Adipocyte (in vitro differentiated cells): ENCODE measurements around the gene IGFL3.

Source experiments
- DNase-seq: peaks from one replicate; pipeline ENCODE4 v3.0.0-alpha.2; 2015; ENCODE audit warnings: low read depth
- H3K27me3 ChIP-seq: replicated peaks from 2 replicates; pipeline ENCODE4 v1.7.0; 2013; ENCODE audit warnings: mild to moderate bottlenecking, low read length, moderate library complexity; ENCODE audit not compliant: control insufficient read depth, insufficient read depth
- H3K36me3 ChIP-seq: 2 replicates; pipeline ENCODE4 v1.7.0; 2013; ENCODE audit warnings: low read length, mild to moderate bottlenecking, moderate library complexity; ENCODE audit not compliant: control insufficient read depth, insufficient read depth, severe bottlenecking
- H3K4me1 ChIP-seq: 2 replicates; pipeline ENCODE4 v1.7.0; 2013; ENCODE audit warnings: mild to moderate bottlenecking, low read length, moderate library complexity; ENCODE audit not compliant: control insufficient read depth, insufficient read depth
- H3K4me3 ChIP-seq: 2 replicates; pipeline ENCODE4 v1.7.0; 2013; ENCODE audit warnings: mild to moderate bottlenecking, low read length, moderate library complexity
- H3K9ac ChIP-seq: 2 replicates; pipeline ENCODE4 v1.7.0; 2013; ENCODE audit warnings: mild to moderate bottlenecking, low read length, moderate library complexity
- H3K9me3 ChIP-seq: 2 replicates; pipeline ENCODE4 v1.7.0; 2013; ENCODE audit warnings: mild to moderate bottlenecking, low read length, moderate library complexity; ENCODE audit not compliant: control insufficient read depth

IGFL3 gene

DNA sequence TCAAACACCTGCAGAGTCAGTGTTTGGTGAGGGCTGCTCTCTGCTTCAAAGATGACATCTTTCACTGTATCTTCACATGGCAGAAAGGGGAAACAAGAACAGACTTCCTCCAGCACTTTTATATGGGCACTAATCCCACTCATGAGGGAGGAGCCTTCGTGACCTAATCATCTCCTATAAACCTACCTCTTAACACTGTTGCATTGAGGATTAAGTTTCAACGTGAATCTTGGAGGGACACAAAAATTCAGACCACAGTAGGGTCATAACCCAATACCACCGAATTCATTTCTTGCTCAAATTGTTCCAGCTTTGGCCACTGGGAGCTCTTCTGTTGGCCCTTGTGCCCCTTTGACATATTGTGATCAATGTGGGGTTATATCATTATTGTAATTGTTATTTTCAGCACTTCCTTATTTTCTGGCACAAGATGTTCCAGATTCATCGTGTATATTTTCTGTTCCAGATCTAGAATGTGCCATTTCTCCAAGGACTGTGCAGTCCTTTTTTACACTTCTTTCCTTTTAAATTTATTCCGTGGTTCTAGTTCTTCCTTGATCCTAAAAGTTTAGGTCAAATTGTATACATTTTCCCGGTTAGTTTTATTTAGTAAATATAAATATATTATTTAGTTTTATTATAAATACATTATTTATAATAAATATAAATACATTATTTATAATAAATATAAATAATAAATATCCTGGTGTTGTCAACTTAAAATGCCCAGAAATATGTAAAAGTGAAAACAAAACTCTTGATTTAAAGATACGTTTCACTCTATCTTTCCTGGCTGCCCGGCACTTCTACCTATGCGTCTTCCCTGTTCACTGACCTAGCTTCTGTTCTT lies 48.2 kb downstream of the IGFL3 start:
- H3K4me1 ChIP-seq = peaks cover 11% of the 10 kb centered on the region
- no peaks in the 10 kb centered on the region for H3K36me3 ChIP-seq
- DNase-seq = no peak
- peaks cover 34% of the 10 kb centered on the region for H3K27me3 ChIP-seq
- peaks cover 4% of the 10 kb centered on the region for H3K9me3 ChIP-seq
- H3K9ac ChIP-seq = no peak overlapping the region
- no peak overlapping the region for H3K4me3 ChIP-seq

DNA sequence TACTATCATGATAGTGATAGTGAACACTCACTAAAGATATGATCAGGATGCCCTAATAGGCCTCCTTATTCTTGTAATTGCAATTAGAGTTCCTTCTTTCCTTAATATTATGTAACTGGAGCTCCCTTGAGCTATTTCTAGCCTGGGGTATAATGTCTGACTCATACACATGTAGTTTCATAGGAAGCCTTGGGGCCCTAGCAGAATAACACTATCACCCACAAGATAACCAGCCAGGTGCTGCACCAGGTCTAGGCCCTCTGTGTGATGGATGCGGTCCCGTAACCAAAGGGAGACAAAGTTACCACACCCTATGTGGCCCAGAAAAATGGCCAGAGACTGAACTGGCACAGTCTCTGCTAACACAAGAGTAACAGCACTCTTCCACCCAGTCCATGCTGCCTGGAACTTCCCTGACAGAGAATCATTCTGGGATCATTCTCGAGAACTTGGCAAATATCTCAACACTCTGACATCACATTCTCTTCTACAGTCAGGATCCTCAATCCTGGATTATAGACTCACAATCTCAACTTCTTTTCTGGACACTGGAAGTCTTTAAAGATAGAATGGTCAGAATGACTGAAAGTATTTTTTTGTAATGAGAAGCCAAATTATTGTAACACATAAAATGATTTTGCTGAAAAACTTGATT lies 51.1 kb downstream of the IGFL3 start:
- Histone ChIP-seq H3K9me3 (no peaks in the 10 kb centered on the region), H3K9ac (no peak overlapping the region), H3K27me3 (peaks cover 34% of the 10 kb centered on the region), H3K4me3 (no peak overlapping the region), H3K4me1 (peaks cover 29% of the 10 kb centered on the region), H3K36me3 (no peaks in the 10 kb centered on the region)
- peak; percentile 1 for DNase-seq
